K562 (cell line): ENCODE results near the gene TPK1.

Experiments
- JUND ChIP-seq, 2 experiments: IDR thresholded peaks; 2 replicates in 1 of 2; 3 replicates in 1 of 2; pipeline ENCODE4 v1.6.1; 2011; ENCODE audit warnings: borderline replicate concordance in 2 of 2, low read depth in 2 of 2, low read length in 2 of 2, improper control_type of control experiment in 1 of 2, missing biosample characterization in 1 of 2, missing genetic modification characterization in 1 of 2, missing genetic modification reagents in 1 of 2
- MYBL2 ChIP-seq, 2 experiments: fragments of 450-650 bp in 1 of 2; sonication (generic) in 1 of 2; formaldehyde crosslinking in 1 of 2; IDR thresholded peaks; 2 replicates each; pipeline versions ENCODE4 v1.6.1 to v1.8.1; 2017 to 2022; ENCODE audit warnings: borderline replicate concordance in 1 of 2, inconsistent platforms in 1 of 2, low read depth in 1 of 2, mild to moderate bottlenecking in 1 of 2, missing genetic modification reagents in 1 of 2, moderate library complexity in 1 of 2
- SMAD1 ChIP-seq: fragments of 150-350 bp; IDR thresholded peaks from 2 replicates; pipeline ENCODE4 v1.6.1; 2014; ENCODE audit warnings: low read length, low read depth; ENCODE audit not compliant: partially characterized antibody
- SMARCE1 ChIP-seq: fragments of 450-650 bp; IDR thresholded peaks from 2 replicates; pipeline ENCODE4 v1.7.1; 2016; ENCODE audit warnings: mild to moderate bottlenecking
- U2AF2 ChIP-seq: fragments of 200-400 bp; formaldehyde crosslinking; optimal IDR thresholded peaks from 2 replicates; pipeline ENCODE3; 2017; ENCODE audit warnings: low read depth, mild to moderate bottlenecking, low read length
- ZNF121 ChIP-seq: sonication (generic); formaldehyde crosslinking; conservative IDR thresholded peaks from 2 replicates; pipeline ENCODE4 v1.8.0; 2022; ENCODE audit warnings: missing genetic modification reagents
- TF ChIP-seq, protein P1 (sequence below): sonication (generic); formaldehyde crosslinking; IDR thresholded peaks from 2 replicates; pipeline ENCODE4 v1.4.0; 2020; ENCODE audit warnings: mild to moderate bottlenecking, missing genetic modification reagents
- TF ChIP-seq, protein P2 (sequence below): fragments of 450-650 bp; IDR thresholded peaks from 2 replicates; pipeline ENCODE4 v1.6.1; 2017; ENCODE audit warnings: antibody characterized with exemption, mild to moderate bottlenecking

DNA sequence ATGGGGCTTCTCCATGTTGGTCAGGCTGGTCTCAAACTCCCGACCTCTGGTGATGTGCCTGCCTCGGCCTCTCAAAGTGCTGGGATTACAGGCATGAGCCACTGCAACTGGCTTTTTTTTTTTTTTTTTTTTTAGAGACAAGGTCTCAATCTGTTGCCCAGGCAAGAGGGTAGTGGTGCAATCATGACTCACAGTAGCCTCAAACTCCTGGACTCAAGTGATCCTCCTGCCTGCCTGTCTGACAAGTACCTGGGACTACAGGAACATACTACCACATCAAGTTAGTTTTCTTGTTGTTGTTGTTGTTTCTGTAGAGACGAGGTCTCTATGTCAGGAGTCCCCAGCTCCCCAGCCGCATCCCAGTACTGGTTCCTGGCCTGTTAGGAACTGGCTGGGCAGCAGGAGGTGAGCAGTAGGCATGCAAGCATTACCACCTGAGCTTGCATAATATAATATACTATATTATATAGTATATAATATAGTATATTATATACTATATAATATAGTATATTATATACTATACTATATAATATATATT lies 55.7 kb downstream of the TPK1 start:
- TF ChIP-seq, protein P1, sequence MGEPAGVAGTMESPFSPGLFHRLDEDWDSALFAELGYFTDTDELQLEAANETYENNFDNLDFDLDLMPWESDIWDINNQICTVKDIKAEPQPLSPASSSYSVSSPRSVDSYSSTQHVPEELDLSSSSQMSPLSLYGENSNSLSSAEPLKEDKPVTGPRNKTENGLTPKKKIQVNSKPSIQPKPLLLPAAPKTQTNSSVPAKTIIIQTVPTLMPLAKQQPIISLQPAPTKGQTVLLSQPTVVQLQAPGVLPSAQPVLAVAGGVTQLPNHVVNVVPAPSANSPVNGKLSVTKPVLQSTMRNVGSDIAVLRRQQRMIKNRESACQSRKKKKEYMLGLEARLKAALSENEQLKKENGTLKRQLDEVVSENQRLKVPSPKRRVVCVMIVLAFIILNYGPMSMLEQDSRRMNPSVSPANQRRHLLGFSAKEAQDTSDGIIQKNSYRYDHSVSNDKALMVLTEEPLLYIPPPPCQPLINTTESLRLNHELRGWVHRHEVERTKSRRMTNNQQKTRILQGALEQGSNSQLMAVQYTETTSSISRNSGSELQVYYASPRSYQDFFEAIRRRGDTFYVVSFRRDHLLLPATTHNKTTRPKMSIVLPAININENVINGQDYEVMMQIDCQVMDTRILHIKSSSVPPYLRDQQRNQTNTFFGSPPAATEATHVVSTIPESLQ (CRISPR knock-in tag) = no peak
- TF ChIP-seq MYBL2 (IDR thresholded peaks at IDR 0.05; ENCODE audit: low read depth) (no peak), MYBL2 (CRISPR knock-in tag; IDR thresholded peaks at IDR 0.05; ENCODE audit: borderline replicate concordance) (no peak), ZNF121 (CRISPR knock-in tag) (no peak), JUND (IDR thresholded peaks at IDR 0.05; ENCODE audit: borderline replicate concordance, low read depth, low read length) (no peak), JUND (tag; IDR thresholded peaks at IDR 0.05; ENCODE audit: borderline replicate concordance, low read depth, low read length) (no peak), SMARCE1 (no peak), SMAD1 (no peak), U2AF2 (no peak)
- TF ChIP-seq, protein P2, sequence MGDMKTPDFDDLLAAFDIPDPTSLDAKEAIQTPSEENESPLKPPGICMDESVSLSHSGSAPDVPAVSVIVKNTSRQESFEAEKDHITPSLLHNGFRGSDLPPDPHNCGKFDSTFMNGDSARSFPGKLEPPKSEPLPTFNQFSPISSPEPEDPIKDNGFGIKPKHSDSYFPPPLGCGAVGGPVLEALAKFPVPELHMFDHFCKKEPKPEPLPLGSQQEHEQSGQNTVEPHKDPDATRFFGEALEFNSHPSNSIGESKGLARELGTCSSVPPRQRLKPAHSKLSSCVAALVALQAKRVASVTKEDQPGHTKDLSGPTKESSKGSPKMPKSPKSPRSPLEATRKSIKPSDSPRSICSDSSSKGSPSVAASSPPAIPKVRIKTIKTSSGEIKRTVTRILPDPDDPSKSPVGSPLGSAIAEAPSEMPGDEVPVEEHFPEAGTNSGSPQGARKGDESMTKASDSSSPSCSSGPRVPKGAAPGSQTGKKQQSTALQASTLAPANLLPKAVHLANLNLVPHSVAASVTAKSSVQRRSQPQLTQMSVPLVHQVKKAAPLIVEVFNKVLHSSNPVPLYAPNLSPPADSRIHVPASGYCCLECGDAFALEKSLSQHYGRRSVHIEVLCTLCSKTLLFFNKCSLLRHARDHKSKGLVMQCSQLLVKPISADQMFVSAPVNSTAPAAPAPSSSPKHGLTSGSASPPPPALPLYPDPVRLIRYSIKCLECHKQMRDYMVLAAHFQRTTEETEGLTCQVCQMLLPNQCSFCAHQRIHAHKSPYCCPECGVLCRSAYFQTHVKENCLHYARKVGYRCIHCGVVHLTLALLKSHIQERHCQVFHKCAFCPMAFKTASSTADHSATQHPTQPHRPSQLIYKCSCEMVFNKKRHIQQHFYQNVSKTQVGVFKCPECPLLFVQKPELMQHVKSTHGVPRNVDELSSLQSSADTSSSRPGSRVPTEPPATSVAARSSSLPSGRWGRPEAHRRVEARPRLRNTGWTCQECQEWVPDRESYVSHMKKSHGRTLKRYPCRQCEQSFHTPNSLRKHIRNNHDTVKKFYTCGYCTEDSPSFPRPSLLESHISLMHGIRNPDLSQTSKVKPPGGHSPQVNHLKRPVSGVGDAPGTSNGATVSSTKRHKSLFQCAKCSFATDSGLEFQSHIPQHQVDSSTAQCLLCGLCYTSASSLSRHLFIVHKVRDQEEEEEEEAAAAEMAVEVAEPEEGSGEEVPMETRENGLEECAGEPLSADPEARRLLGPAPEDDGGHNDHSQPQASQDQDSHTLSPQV = no peak
